Measurements from ENCODE around the gene USP10. TPM values are rescaled to one million over a fixed set of nuclear protein-coding genes. Genes with fewer than 3 reads are reported as not detected.
A peak's percentile ranks its signal among the peaks of the same experiment; 100 is the strongest.

The USP10 gene
- 50.4 and 62.3 TPM in 2 replicates for total RNA-seq (2014; rRNA removed)
- percentile 83 among the genes with signal in this experiment for Bru-seq, nascent RNA
- BruChase-seq, experiment 1, labeled RNA remaining after a 6-hour chase, result percentile 81 among the genes with signal in this experiment
- percentile 82 among the genes with signal in this experiment for BruChase-seq, experiment 2, labeled RNA remaining after a 2-hour chase
- long read RNA-seq, transcript USP10-201 (14 exons, 3,009 nt), result major isoform, 74 of 128 reads
- long read RNA-seq, partial matches to known transcripts, result 18 of 128 reads
- long read RNA-seq, other reads (novel, unspliced or antisense), result 30 of 128 reads

- TF ChIP-seq EZH2phosphoT487 (IDR thresholded peaks at IDR 0.05; ENCODE audit: borderline replicate concordance, low read length) (no peak), EZH2 (IDR thresholded peaks at IDR 0.05; ENCODE audit: low read length, unreplicated experiment) (no peak), CTCF (conservative IDR thresholded peaks at IDR 0.05; ENCODE audit: low read depth, low read length) (no peak)
- Histone ChIP-seq H3K9me2 (replicated peaks; ENCODE audit: low read length) (no peaks in the 10 kb centered on the region), H3K79me2 (ENCODE audit: low read length) (peaks cover 51% of the 10 kb centered on the region), H4K20me1 (ENCODE audit: low read length) (peaks cover 41% of the 10 kb centered on the region), H3K9ac (ENCODE audit: low read length) (peak within 1 kb of the TSS; percentile 93), H3K4me1 (ENCODE audit: insufficient read depth, low read length) (peaks cover 17% of the 10 kb centered on the region), H3K4me2 (ENCODE audit: low read length) (peak within 1 kb of the TSS; percentile 97), H3F3A (ENCODE audit: low read length, unreplicated experiment) (no peaks in the 10 kb centered on the region), H2AFZ (ENCODE audit: low read length) (peak within 1 kb of the TSS; percentile 94), H3K4me3 (ENCODE audit: low read length) (peak within 1 kb of the TSS; percentile 94), H3K36me3 (ENCODE audit: low read depth, low read length) (0 out of 2 replicates have a peak, but pooled peaks cover 3% of the 10 kb centered on the region), H3K27me3 (ENCODE audit: low read length) (no peaks in the 10 kb centered on the region), H3K9me3 (ENCODE audit: low read length) (no peaks in the 10 kb centered on the region), H3K27ac (ENCODE audit: low read length) (0 out of 2 replicates have a peak within 1 kb of the TSS, but pooled peaks have one; percentile 18)
- DNase-seq (peak; percentile 72), ATAC-seq (peak; percentile 81)
- intact Hi-C loops (cut with micrococcal nuclease), result no loop called here
- BruUV-seq (replicated peaks), result no TSS peak
- ChIA-PET POLR2A (ENCODE audit: unreplicated experiment) (no interaction called here), CTCF (no interaction called here)
Measured at GRCh38 chr16:84699712-84700445, at the start of gene USP10. USP10 (plus strand) TSS chr16:84700000; CDS start chr16:84700091, 91 bp downstream.

GRCh38 chr16:84650062-84650991 is 49.5 kb upstream of the USP10 start:
- BruUV-seq (replicated peaks), result no TSS peak
- no peak overlapping the region for H3K27ac ChIP-seq (ENCODE audit: low read length)
- H3K9ac ChIP-seq (ENCODE audit: low read length), result no peak overlapping the region
- no peaks in the 10 kb centered on the region for H3K27me3 ChIP-seq (ENCODE audit: low read length)
- H3K9me3 ChIP-seq (ENCODE audit: low read length), result no peaks in the 10 kb centered on the region
- H2AFZ ChIP-seq (ENCODE audit: low read length), result no peak overlapping the region
- DNase-seq, result no peak
- H4K20me1 ChIP-seq (ENCODE audit: low read length), result no peaks in the 10 kb centered on the region
- ATAC-seq, result no peak
- peaks cover 7% of the 10 kb centered on the region; the same call in 1 of the 2 replicates for H3K4me1 ChIP-seq (ENCODE audit: insufficient read depth, low read length)
- intact Hi-C loops (cut with micrococcal nuclease), result no loop called here
- no peaks in the 10 kb centered on the region for H3F3A ChIP-seq (ENCODE audit: low read length, unreplicated experiment)
- no peak overlapping the region for H3K4me2 ChIP-seq (ENCODE audit: low read length)
- H3K4me3 ChIP-seq (ENCODE audit: low read length), result no peak overlapping the region
- no peaks in the 10 kb centered on the region; the same call in none of the 2 replicates for H3K36me3 ChIP-seq (ENCODE audit: low read depth, low read length)
- TF ChIP-seq CTCF (conservative IDR thresholded peaks at IDR 0.05; ENCODE audit: low read depth, low read length), result no peak
- TF ChIP-seq EZH2 (IDR thresholded peaks at IDR 0.05; ENCODE audit: low read length, unreplicated experiment), result no peak
- no peak for TF ChIP-seq EZH2phosphoT487 (IDR thresholded peaks at IDR 0.05; ENCODE audit: borderline replicate concordance, low read length)
- ChIA-PET CTCF (no interaction called here), POLR2A (ENCODE audit: unreplicated experiment) (no interaction called here)
- no peaks in the 10 kb centered on the region for H3K9me2 ChIP-seq (replicated peaks; ENCODE audit: low read length)
- peaks cover 10% of the 10 kb centered on the region for H3K79me2 ChIP-seq (ENCODE audit: low read length)

Data from PC-3 (cell line).